ENCODE measurements around the gene FGGY. TPM values are rescaled to one million over a fixed set of nuclear protein-coding genes. Genes with fewer than 3 reads are reported as not detected.

FGGY gene
- total RNA-seq, 1 donor from 2014 or later: 18.2 TPM

- DNase-seq (ENCODE audit: low spot score, unreplicated experiment): no peak
- Mint-ChIP-seq H3K4me3 (ENCODE audit: low read depth) (no peak overlapping the region), H3K27me3 (no peaks in the 10 kb centered on the region), H3K36me3 (ENCODE audit: insufficient read depth) (no peaks in the 10 kb centered on the region), H3K4me1 (ENCODE audit: low read depth) (peaks cover 2% of the 10 kb centered on the region), H3K9me3 (ENCODE audit: low read depth) (no peaks in the 10 kb centered on the region), H3K27ac (no peak overlapping the region)
- no peak for TF ChIP-seq CTCF (IDR thresholded peaks at IDR 0.05; ENCODE audit: unreplicated experiment)
Measured at GRCh38 chr1:59481881-59482505, 185.1 kb downstream of the FGGY start.

- no peaks in the 10 kb centered on the region for H3K27me3 Mint-ChIP-seq
- H3K9me3 Mint-ChIP-seq (ENCODE audit: low read depth): no peaks in the 10 kb centered on the region
- H3K4me3 Mint-ChIP-seq (ENCODE audit: low read depth): no peak overlapping the region
- no peak overlapping the region for H3K27ac Mint-ChIP-seq
- no peak for DNase-seq (ENCODE audit: low spot score, unreplicated experiment)
- no peaks in the 10 kb centered on the region for H3K36me3 Mint-ChIP-seq (ENCODE audit: insufficient read depth)
- H3K4me1 Mint-ChIP-seq (ENCODE audit: low read depth): peaks cover 2% of the 10 kb centered on the region
- no peak for TF ChIP-seq CTCF (IDR thresholded peaks at IDR 0.05; ENCODE audit: unreplicated experiment)
Measured at GRCh38 chr1:59482986-59483385, 186.1 kb downstream of the FGGY start.

- no peak overlapping the region for H3K4me3 Mint-ChIP-seq (ENCODE audit: low read depth)
- no peak for TF ChIP-seq CTCF (IDR thresholded peaks at IDR 0.05; ENCODE audit: unreplicated experiment)
- no peaks in the 10 kb centered on the region for H3K36me3 Mint-ChIP-seq (ENCODE audit: insufficient read depth)
- no peaks in the 10 kb centered on the region for H3K9me3 Mint-ChIP-seq (ENCODE audit: low read depth)
- no peak overlapping the region for H3K27ac Mint-ChIP-seq
- peaks cover 2% of the 10 kb centered on the region for H3K4me1 Mint-ChIP-seq (ENCODE audit: low read depth)
- no peaks in the 10 kb centered on the region for H3K27me3 Mint-ChIP-seq
- DNase-seq (ENCODE audit: low spot score, unreplicated experiment): no peak
Measured at GRCh38 chr1:59484096-59484495, 187.2 kb downstream of the FGGY start.

- no peak for TF ChIP-seq CTCF (IDR thresholded peaks at IDR 0.05; ENCODE audit: unreplicated experiment)
- H3K36me3 Mint-ChIP-seq (ENCODE audit: insufficient read depth): no peaks in the 10 kb centered on the region
- no peak for DNase-seq (ENCODE audit: low spot score, unreplicated experiment)
- H3K9me3 Mint-ChIP-seq (ENCODE audit: low read depth): no peaks in the 10 kb centered on the region
- H3K27me3 Mint-ChIP-seq: no peaks in the 10 kb centered on the region
- no peak overlapping the region for H3K27ac Mint-ChIP-seq
- peaks cover 2% of the 10 kb centered on the region for H3K4me1 Mint-ChIP-seq (ENCODE audit: low read depth)
- H3K4me3 Mint-ChIP-seq (ENCODE audit: low read depth): no peak overlapping the region
Measured at GRCh38 chr1:59485171-59485570, 188.3 kb downstream of the FGGY start.

- TF ChIP-seq CTCF (IDR thresholded peaks at IDR 0.05; ENCODE audit: unreplicated experiment): no peak
- Mint-ChIP-seq H3K4me3 (ENCODE audit: low read depth) (no peak overlapping the region), H3K27ac (no peak overlapping the region), H3K36me3 (ENCODE audit: insufficient read depth) (no peaks in the 10 kb centered on the region), H3K27me3 (no peaks in the 10 kb centered on the region), H3K9me3 (ENCODE audit: low read depth) (peaks cover 4% of the 10 kb centered on the region), H3K4me1 (ENCODE audit: low read depth) (peaks cover 2% of the 10 kb centered on the region)
- no peak for DNase-seq (ENCODE audit: low spot score, unreplicated experiment)
Measured at GRCh38 chr1:59485949-59486348, 189.1 kb downstream of the FGGY start.
